NK-92 (cell line): ENCODE results near the gene TCF7L2.
"Not testable (repeated sequence)": the region's sequence is repeated elsewhere in the genome, so short reads cannot be mapped to it uniquely, and the experiment has no call there.

ENCODE experiments used
- DNase-seq: peaks from one replicate; lab custom pipeline; 2025; ENCODE audit not compliant: unreplicated experiment; lab: John Stamatoyannopoulos, UW

Gene TCF7L2

DNA sequence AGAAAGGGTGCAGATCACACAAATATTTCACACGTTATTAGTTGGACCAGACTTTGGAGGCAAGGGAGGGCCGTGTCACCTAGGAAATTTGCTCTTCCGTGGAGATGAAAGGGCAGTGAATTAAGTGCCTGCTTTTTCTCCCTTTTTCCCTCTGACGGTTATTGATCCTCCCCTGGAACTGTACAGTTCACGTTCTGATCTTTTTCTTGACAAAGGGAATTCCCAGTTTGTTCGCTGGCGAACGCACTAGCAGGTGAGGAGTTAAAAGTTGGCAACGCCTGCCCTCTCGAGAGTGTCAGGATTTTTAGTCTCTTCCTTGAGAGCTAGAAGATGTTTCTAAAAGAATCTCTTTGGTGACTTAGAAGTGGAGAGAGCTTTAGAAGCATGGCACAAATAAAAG, 111.5 kb downstream of the TCF7L2 start:
- no peak for DNase-seq

GRCh38 chr10:113063043-113063967, 113.3 kb downstream of the TCF7L2 start:
- no peak for DNase-seq

DNA sequence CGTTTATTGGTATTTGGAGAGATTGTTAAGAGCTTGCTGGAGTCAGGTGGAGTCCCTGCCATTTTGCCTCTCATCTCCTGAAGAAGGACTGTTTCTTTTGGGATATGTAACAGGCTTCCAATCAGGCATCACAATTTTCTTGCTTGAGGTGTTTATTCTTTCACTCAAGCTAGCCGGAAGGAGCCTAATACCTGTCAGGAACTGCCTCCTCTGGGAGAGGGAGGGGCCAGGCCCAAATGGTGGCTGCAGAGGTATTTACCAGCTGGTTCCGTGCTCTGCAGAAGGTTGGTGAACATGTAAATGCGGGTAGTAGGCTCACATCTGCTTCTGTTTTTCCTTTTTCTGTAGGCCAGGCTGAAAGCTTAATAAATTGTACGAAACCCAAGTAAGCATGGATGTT, 114.0 kb downstream of the TCF7L2 start:
- DNase-seq, result no peak

DNA sequence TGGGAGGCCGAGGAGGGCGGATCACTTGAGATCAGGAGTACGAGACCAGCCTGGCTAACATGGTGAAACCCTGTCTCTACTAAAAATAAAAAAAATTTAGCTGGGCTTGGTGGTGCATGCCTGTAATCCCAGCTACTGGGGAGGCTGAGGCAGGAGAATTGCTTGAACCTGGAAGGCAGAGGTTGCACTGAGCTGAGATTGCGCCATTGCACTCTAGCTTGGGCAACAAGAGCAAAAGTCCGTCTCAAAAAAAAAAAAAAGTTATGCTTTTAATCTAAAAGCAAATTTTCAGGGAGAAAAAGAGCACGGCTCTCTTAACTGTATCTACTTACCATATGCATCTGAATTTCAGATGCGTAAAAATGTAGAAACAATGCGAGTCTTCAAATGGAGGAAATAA, 116.1 kb downstream of the TCF7L2 start:
- not testable (repeated sequence) for DNase-seq

GRCh38 chr10:113066561-113067312, 116.7 kb downstream of the TCF7L2 start:
- DNase-seq, result no peak

- no peak for DNase-seq
These were observed 117.5 kb downstream of the TCF7L2 start for GRCh38 chr10:113067501-113067900.

GRCh38 chr10:113068178-113068890, 118.3 kb downstream of the TCF7L2 start:
- no peak for DNase-seq

- DNase-seq, result no peak
These were observed 119.5 kb downstream of the TCF7L2 start for GRCh38 chr10:113069595-113069994.

GRCh38 chr10:113071446-113071845, 121.4 kb downstream of the TCF7L2 start:
- no peak for DNase-seq

GRCh38 chr10:113073549-113074189, 123.6 kb downstream of the TCF7L2 start:
- no peak for DNase-seq

DNA sequence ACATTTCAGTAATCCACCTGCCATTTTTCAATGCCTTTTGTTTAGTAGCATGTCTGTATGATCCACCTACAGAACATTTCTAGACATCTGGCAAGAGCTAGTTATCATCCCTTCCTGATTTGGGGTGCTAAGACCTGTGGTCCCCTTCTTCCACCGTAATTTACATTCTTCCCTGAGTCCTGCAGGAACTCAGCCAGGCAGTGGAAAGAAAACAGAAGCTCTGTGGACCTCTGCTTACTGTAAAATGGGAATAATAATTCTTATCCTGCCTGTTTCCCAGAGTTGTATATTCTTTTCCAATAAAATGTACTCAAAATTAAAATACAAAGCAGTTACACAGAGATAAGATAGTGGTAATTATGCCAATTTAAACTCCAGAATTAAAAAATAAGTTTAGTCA, 126.9 kb downstream of the TCF7L2 start:
- DNase-seq, result no peak

DNA sequence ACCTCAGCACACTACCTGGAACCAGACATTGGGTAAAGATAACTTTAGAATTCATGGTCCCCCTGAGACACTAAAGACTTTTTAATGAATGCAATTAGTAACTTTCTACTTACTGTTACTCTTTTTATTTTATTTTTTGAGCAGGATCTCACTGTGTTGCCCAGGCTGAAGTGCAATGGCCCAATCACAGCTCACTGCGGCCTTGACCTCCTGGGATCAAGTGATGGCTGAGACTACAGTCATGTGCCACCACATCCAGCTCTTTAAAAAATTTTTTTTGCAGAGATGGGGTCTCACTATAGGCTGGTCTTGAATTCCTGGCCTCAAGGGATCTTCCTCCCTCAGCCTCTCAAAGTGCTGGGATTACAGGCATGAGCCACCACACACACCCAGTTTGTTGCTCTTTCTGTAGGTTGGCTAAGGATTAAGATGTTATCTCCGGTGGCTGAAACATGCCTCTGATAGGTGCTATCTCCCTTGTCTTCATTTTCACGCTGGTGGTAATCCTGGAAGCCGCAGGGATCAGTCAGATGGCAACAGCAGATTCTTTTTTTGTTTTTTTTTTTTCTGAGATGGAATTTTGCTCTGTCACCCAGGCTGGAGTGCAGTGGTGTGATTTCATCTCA, 128.3 kb downstream of the TCF7L2 start:
- no peak for DNase-seq

DNA sequence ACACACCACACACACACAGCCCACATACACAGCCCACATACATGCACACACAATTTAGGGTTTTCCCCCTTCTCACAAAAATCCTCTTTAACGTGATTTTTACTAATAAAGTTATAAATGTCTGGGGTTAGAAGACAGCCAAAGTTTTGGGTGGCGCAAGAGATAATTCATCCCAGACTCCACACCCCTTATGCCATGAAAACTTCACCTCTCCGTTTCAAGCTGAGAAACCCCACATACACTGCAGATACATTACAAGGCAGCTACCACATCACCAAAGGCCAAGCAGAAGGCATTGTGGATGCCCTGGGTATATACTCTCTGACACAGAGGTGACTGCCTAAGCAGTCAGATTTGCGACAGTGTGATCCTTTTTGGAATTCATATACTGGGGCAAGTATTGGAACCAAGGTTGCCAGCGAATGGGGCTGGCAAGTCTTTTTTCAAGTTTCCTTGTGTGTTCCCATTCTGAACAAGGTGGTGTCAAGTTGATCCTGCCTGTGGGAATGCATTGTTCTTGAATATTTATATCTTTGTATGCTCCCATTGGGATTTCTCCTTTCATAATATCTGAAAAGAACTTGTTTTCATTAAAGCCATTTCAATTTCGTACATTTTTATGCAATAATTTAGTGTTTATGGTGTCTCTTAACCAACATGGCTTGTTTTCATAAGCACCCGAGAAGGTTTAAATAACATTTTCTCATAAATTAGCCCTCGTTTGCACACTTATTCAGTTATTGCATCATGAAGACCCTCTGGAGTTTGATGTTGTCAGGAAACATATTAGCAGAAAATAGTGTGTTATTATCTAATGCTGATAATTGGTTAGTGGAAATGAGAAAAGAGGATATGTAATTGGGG, 130.2 kb downstream of the TCF7L2 start:
- DNase-seq, result no peak

- DNase-seq, result no peak
These were observed 130.8 kb downstream of the TCF7L2 start for GRCh38 chr10:113080925-113081229.

DNA sequence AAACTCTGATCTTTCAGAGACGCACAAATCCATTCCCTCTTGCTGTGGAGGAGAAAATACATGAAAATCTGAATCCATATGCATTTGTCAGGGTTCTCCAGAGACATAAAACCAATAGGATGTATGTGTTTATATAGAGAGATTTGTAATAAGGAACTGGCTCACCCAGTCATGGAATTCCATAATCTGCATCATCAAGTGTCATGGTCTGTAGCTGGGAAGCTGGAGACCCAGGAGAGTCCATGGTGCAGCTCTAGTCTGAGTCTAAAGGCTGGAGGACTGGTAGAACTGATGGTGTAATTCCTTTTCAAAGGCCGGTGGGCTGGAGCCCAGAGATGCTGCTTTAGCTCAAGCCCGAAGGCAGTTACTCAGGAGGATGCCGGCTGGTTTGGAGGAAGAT, 134.0 kb downstream of the TCF7L2 start:
- no peak for DNase-seq

DNA sequence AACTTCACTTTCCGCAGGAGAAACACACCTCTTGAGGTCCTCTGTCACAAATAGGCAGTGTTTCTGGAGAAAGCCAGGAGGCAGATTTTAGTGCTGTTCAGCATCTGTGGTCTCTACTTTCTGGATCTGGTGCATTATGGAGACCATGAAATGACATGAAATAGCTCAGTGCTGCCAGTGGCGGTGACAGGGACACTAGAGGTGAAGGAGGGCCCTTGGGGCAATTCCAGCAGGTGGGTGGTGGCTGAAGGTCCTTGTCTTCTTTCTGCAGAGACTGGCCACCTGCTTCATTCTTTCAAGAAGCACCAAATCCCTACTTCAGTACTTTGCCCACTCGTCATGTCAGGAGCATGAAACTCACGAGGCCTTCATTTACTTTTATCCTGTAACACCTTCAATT, 135.7 kb downstream of the TCF7L2 start:
- no peak for DNase-seq

GRCh38 chr10:113086282-113086681, 136.2 kb downstream of the TCF7L2 start:
- DNase-seq, result no peak

DNA sequence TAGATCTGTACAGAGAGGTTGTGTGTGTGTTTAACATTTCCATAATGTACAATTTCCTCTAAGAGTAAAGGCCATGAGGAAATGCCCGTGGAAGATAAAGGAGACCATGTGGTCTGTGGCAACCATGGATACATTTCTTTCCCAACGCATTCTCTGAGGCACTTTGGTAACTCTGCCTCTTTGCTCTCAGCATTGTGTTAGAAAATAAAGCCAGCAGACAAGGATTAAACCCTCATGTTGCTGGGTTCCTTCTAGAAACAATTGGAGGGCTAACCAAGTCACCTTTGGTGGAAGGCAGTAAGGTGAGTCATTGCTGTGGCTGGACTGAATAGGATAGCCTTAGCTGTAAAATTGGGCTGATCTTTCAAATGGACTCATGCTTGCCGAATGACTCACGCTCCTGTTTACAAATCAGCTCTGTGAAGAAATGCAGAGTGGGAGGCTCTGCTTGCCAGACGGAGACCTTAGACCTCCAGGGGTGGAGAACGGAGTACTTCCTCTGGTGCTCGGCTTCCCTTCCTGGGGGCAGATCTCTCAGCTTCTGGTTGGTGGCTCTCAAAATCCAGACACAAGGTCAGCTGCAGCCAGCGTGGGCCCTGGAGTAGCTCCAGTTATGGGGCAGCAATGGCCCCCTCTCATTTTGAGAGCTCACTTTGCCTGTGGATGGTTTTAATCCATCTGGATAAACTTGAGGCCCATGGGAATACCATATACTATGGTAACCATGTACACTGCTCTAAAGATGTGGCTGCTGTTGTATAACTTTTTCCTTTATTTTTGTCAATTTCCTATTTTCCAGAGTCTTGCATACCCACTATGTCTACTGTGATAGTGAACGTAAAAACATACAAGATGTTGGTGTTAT, 137.3 kb downstream of the TCF7L2 start:
- DNase-seq, result no peak

DNA sequence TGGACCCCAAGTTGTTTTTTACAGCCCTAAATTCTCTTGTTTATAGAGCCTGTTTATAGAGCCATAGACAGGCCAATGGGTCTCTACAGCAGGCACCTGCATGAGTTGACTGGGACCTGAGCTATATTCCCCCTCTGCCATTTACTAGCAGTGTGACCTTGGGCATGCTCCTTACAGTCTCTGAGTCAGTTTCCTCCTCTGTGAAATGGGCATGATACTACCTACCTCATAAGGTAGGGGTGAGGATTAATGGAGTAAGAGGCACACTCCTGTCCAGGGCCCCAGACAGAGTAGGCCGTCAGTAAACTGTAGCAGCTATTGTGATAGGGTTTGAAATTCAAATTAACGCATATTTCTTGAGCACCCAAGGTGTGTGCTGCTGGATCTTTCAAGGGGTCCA, 138.1 kb downstream of the TCF7L2 start:
- no peak for DNase-seq
